Panc1 (cell line): ENCODE data around the gene ADCY4. TPM values are rescaled to one million over a fixed set of nuclear protein-coding genes. Genes with fewer than 3 reads are reported as not detected.

Source experiments
- total RNA-seq: library from RNA; stranded (reverse); gene quantifications from one replicate; pipeline ENCODE4 v1.2.1, GENCODE V29; 2021; ENCODE audit not compliant: unreplicated experiment

The ADCY4 gene
- total RNA-seq, 1 experiment from 2014 or later, result 0.21 TPM

Other genes starting within 250 kb of the ADCY4 start
- 24.5 TPM for gene PCK2, start 240.8 kb downstream of the ADCY4 start, total RNA-seq
- gene DCAF11, start 220.3 kb downstream of the ADCY4 start, total RNA-seq, result 37.4 TPM
- gene NRL, start 220.1 kb downstream of the ADCY4 start, total RNA-seq, result 1.4 TPM
- gene FITM1, start 204.4 kb downstream of the ADCY4 start, total RNA-seq, result 0.46 TPM
- gene PSME1, start 198.9 kb downstream of the ADCY4 start, total RNA-seq, result 130 TPM
- gene EMC9, start 193.5 kb downstream of the ADCY4 start, total RNA-seq, result 42.5 TPM
- 188 TPM for gene PSME2, start 188.5 kb downstream of the ADCY4 start, total RNA-seq
- 48.6 TPM for gene RNF31, start 187.6 kb downstream of the ADCY4 start, total RNA-seq
- 24.5 TPM for gene IRF9, start 173.8 kb downstream of the ADCY4 start, total RNA-seq
- gene REC8, start 163.0 kb downstream of the ADCY4 start, total RNA-seq, result 9.8 TPM
- 103 TPM for gene IPO4, start 146.3 kb downstream of the ADCY4 start, total RNA-seq
- gene TM9SF1, start 139.6 kb downstream of the ADCY4 start, total RNA-seq, result 44.7 TPM
- not detected for gene TSSK4, start 129.4 kb downstream of the ADCY4 start, total RNA-seq
- gene CHMP4A, start 121.6 kb downstream of the ADCY4 start, total RNA-seq, result 42.4 TPM
- gene MDP1, start 119.0 kb downstream of the ADCY4 start, total RNA-seq, result 8.9 TPM
- gene NEDD8, start 102.7 kb downstream of the ADCY4 start, total RNA-seq, result 155 TPM
- gene GMPR2, start 102.1 kb downstream of the ADCY4 start, total RNA-seq, result 45.9 TPM
- gene TINF2, start 92.4 kb downstream of the ADCY4 start, total RNA-seq, result 53.8 TPM
- 2.3 TPM for gene TGM1, start 71.9 kb downstream of the ADCY4 start, total RNA-seq
- gene RABGGTA, start 63.5 kb downstream of the ADCY4 start, total RNA-seq, result 30.9 TPM
- gene DHRS1, start 35.3 kb downstream of the ADCY4 start, total RNA-seq, result 8.9 TPM
- 25.3 TPM for gene NOP9, start 35.2 kb downstream of the ADCY4 start, total RNA-seq
- 0.18 TPM for gene CIDEB, start 27.1 kb downstream of the ADCY4 start, total RNA-seq
- gene LTB4R2, start 24.9 kb downstream of the ADCY4 start, total RNA-seq, result 6.9 TPM
- gene LTB4R, start 23.6 kb downstream of the ADCY4 start, total RNA-seq, result 4.8 TPM
- gene RIPK3, start 4.9 kb upstream of the ADCY4 start, total RNA-seq, result not detected
- 0.36 TPM for gene NFATC4, start 33.1 kb upstream of the ADCY4 start, total RNA-seq
- 0.31 TPM for gene NYNRIN, start 63.9 kb upstream of the ADCY4 start, total RNA-seq
- gene CBLN3, start 94.6 kb upstream of the ADCY4 start, total RNA-seq, result 1.0 TPM
- 37.6 TPM for gene KHNYN, start 94.9 kb upstream of the ADCY4 start, total RNA-seq
- 54.2 TPM for gene SDR39U1, start 107.7 kb upstream of the ADCY4 start, total RNA-seq
- not detected for gene CMA1, start 173.2 kb upstream of the ADCY4 start, total RNA-seq
- not detected for gene CTSG, start 241.2 kb upstream of the ADCY4 start, total RNA-seq